Stimulated activated naive CD4-positive, alpha-beta T cell (primary cell): Measurements from ENCODE around the gene ZNRD2.

Experiments used
- DNase-seq, 6 experiments: peaks; one replicate each; lab custom pipeline; 2025; lab: John Stamatoyannopoulos, UW

Gene ZNRD2

DNA sequence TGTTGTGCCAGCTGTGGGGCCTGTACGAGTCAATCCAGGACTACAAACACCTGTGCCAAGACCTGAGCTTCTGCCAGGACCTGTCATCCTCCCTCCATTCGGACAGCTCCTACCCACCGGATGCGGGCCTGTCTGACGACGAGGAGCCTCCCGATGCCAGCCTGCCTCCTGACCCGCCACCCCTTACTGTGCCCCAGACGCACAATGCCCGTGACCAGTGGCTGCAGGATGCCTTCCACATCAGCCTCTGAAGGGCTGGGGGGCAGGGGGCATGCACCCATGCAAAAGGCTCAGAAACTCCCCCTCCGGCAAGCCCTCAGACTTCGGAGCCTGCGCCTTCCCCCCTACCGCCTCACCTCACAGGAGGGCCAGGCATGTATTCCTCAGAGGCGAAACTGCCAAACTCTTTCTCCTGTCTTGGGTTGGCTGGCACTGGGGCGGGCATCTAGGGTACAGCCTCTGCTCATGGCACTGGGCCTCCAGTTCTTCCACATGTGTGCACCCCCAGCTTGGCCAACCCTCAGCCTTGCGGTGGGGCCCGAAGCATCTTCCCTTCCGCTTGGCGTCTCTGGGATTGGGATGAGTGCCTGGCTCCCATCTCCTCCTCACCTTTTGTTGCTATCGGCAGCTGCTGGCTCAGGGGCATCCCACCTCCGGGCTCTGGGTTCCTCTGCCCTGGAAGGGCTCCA lies 3.3 kb downstream of the ZNRD2 start:
- no peak for DNase-seq

DNA sequence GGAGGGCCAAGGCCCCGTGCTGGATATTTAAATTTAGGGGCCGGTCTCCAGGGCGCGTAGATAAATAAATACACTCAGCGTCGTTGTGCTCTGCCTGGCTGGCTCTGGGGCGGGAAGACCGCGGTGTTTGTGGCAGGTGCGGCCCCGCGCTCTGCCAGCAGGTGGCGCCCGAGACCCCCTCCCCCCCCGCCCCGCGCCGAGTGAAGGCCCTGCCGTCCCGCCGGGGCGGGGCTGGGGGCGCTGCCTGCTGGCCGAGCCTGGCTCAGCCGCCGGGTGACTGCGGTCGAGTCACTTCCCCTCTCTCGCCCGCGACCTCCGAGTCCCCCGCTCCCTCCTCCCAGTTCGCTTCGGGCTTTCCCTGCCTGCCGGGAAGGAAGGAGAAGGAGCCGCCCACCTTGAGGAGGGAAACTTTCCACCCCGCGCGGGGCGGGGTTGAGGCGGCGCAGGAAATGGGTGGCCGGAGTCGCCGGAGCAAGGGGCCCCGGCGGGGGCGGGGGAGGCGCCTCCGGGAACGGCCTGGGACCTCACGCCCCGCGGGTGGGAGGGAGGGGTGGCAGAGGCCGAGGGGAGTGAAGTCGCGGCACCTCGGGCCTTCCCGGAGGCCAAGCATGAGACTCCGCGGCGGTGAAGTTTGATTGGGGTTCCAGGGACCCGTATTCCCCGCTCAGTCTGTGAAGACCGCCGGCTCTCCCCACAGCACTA lies 4.0 kb downstream of the ZNRD2 start:
- DNase-seq, result peak; percentile 76 to 93 (median 85)

DNA sequence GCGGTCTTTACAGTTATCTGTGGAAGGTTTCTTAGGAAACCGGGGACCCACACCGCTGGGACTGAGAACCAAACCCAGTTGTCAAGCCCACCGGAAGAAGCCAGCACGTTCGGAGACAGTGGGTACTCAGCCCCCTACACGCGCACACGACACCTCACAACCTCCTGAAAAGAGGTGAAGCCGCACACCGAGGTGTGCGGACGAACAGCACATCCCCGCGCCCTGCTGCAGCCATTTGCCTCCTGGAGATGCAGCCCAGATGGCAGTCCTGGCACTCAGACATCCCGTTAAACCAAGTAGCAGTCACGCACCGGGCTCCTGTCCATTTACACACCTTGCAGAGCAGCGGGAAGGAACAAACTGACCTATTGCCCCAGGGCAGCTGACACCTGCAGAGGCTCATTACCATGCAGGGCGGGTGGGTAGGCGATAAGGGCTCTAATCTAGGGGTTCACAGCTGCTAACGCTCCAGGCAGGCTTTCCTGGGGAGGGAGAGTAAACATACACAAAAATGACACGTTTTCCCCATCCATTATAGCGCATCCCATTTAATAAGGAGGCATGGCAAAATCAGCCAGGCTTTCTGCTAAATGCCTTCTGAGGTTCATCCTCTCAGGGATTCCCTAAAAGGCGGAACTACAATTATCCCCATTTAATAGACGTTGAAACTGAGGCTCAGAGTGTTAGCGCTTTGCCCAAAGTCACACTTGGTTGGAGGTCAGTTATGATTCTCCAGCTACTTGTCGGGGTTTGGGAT lies 4.7 kb downstream of the ZNRD2 start:
- peak in 5 of 6 experiments; percentile 56 to 70 (median 59) for DNase-seq

DNA sequence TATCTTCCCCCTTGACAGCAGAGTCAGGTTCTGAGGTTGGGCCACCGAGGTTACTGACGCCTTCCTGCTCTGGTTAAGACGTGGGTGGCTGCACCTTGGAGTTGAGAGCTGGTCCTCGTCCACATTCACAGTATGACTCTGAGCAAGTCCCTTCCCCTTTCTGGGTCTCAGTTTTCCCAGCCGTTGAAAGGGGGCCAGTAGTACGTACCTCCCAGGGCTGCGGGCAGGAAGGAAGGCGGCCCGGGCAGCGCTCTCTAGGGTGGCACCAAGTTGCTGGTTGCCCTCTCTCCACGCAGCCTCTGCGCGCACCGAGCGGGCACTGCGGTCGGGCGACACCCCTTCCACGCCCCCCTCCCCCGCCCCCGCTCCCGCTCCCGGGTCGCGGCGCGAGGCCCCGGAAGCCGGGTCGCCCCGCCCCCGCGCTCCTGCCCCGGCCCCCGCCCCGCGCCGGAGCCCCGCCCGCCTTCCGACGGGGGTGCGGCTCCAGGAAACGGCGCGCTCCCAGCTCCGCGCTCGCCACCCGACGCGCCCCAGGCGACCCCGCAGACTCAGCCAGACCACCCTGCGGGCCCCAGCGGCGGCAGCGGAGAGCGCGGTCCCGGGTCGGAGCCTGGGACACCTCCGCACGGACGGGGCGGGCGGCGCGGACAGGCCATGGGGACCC lies 5.4 kb downstream of the ZNRD2 start, which contains the start of gene EHBP1L1:
TSS of gene EHBP1L1 (plus strand) at position 486 of the 664 bp plus-strand sequence. CDS start 250 bp downstream, outside the sequence.
- DNase-seq, result peak; percentile 66 to 89 (median 78)

DNA sequence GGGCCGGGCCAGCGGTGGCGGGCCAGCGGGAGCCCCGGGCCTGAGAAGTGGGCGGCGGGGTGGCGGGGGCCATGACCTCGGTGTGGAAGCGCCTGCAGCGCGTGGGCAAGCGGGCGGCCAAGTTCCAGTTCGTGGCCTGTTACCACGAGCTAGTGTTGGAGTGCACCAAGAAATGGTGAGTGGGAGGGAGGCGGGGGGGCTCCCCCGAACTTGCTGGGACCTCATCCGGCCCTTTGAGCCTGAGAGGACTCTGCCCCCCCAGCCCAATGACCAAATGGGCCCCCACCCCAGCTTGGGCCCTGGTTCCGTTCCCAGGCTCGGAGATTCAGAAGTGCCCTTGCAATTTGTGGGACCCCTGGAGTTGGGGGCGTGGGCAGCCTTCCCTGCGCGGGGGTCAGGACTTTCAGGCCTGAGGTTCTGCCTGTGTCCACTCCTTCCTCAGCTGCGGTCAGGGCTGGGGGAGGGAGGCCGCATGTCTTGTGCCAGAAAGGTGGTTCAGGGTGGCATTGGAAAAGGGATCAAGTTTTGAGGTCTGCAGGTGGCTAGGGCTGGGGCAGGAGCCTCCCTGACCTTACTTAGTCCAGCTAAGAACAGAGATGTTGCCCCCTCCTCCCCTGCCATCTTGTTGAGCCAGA lies 6.1 kb downstream of the ZNRD2 start:
- no peak for DNase-seq

DNA sequence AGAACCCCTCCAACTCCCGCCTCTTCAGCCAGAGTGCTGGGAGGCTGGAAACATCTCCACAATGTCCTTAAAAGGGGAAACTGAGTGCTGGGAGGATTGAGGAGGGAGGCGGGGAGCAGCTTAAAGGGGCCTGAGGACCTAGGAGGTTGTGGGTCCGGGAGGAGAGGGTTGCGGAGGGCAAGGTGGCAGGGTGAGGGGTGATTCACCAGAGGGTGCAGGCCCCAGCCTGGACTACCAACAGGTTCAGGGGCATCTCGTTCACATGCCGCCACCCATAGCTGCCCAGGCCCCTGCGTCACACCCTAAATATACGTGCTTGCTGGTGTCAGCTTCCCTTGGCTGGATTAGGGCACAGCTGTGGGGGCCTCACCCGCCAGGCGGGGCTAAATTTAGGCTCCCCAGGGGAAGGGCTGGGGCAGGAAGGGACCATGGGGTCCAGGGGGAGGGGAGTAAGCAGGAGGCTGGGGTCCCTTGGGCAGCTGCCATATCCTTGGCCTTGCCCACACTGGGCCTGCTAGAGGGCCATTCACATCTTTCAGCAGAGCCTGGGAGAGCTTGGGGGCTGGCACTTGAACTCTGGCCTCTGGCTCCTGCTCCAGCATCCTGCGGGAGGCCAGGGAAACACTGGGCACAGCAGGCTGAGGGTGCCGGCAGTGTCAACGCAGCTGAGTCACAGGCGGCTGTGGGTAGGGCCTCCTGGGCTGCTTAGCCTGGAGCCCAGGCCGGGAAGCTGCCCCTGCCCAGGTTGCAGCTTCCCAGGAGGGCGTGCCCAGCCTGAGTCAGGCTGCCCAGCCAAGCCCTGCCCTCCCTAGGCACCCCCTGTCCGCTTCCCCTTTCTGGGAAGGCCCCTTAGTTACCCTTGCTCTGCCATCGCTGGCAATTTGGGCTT lies 6.8 kb downstream of the ZNRD2 start:
- DNase-seq, result peak in 1 of 6 experiments; percentile 26

DNA sequence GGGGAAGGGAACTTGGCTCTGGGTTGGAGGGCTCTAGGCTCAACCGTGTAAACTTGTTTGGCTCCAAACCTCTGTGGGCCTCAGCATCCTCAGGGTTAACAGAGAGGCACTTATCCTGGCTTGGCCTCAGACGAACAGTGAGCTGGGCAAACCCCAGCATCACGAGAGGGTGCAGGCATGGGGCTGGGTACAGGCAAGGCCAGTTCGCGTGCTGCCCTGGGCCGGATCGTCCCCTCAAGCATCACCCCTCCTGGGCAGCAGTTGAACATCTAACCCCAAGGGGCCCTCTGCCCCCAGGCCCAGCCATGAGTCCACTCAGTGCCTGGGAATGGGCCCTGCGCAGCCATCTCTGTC lies 7.5 kb downstream of the ZNRD2 start:
- DNase-seq, result no peak

DNA sequence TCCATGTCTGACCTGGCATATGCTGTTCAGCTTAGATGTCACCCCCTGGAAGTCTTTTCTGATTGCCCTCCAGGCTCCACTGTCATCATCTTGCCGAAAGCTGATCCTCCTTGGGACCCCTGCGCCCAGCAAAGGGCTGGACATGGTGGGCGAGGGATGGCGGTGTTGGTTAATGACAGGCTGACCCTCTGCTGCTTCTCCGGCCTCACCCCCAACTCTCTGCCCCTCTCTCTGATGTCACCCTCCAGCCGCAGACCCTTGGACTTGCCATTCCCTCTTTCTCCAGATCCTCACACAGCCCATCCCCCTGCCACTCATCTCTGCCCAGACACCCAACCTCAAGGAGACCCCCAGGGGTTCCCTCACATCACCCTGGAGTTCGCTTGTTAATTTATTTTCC lies 7.9 kb downstream of the ZNRD2 start:
- no peak for DNase-seq

DNA sequence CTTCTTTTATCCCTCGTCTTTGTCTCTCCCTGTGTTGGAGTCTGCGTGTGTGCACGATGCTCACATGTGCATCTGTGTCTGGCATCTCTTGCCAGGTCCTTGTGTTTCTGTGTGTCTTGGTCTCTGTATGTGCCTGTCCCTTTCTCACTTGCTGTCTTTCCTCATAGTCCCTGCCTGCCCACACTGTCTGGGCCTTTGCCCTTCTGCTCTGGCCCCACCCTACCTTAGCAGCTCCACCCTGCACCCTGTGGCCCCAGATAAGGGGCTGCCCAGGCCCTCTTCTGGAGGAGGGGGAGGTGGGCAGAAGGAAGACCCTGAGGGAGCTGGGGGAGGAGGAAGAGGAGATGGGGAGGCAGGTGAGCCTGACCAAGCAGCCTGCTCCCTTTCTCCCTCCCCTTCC lies 8.4 kb downstream of the ZNRD2 start:
- DNase-seq, result no peak

DNA sequence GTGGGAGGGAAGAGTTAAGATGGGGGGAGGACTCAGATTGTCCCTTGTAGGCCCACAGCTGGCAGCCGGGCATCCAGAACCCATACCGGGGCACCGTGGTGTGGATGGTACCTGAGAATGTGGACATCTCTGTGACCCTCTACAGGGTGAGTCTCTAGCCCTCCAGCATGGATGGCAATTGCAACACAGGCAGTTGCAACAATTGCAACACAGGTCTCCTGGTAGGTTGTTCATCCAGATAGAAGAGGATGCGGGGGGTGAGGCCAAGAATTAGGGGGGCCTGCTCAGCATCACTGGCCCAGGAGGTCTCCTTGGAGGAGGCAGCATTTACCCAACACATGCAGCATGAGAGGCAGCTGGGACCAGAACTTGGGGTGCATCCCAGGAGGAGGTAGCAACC lies 9.0 kb downstream of the ZNRD2 start:
- DNase-seq, result no peak

DNA sequence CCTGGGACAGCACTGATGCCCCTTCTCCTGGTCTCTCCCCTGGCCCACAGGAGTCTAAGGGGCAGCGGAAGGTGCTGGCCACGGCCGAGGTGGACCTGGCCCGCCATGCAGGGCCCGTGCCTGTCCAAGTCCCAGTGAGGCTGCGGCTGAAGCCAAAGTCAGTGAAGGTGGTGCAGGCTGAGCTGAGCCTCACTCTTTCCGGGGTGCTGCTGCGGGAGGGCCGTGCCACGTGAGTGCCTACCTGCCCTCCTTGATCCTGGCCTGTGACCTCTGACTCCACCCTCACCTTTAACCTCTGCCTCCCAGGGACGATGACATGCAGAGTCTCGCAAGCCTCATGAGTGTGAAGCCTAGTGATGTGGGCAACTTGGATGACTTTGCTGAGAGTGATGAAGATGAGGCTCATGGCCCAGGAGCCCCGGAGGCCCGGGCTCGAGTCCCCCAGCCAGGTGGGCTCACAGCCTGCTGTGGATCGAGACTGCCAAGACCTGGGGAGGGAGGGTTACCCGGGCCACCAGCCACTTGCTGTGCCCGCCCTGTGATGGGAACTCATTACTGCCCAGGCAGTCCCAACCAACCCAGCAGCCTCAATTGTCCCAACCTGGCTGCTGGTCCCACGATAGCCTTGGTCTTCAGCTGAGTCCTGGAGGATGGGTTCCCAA lies 9.9 kb downstream of the ZNRD2 start:
- no peak for DNase-seq

DNA sequence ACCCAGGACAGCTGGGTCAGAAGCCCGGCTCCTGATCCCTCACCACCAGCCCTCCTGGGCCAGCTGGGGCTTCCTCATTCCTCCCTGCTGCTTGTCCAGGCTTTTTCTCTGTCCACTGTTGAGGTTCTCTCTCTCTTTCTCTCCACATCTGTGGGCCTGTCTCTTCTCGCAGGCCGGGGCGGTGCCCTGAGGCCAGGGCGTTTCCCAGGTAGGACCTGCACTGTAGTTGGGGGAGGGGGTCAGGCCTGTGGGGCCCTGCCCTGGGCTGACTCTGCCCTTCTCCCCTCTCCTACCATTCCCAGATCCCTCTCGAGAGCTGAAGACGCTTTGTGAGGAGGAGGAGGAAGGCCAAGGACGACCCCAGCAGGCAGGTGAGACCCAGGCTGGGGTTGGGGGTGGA lies 10.5 kb downstream of the ZNRD2 start:
- DNase-seq, result no peak

DNA sequence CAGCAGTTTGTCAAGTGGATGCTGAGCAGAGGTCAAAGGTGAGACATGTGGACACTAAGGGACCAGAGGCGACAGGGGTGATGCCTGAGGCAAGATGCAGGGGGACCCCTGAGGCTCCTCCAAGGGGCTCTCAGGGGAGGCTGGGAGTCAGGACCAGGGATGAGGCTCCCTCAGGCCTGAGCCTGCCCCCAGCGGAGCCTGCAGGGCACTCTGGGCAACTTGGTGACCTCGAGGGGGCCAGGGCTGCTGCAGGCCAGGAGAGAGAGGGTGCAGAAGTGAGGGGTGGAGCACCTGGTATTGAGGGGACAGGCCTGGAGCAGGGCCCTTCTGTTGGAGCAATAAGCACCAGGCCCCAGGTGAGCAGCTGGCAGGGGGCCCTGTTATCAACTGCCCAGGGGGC lies 11.7 kb downstream of the ZNRD2 start:
- DNase-seq, result no peak

DNA sequence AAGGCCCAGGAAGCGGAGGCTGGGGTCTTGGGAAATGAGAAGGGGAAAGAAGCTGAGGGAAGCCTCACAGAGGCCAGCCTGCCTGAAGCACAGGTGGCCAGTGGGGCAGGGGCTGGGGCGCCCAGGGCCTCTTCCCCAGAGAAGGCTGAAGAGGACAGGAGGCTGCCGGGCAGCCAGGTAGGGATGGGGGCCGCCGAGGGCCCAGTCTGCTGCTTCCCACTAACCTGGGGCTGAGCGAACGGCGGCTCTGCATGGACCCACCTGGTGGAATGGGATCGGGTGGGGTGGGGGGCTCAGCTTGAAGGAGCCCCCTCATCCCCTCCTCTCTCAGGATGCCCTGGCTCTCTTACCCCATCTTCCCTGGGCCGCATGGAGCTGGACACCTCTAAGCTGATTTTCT lies 13.3 kb downstream of the ZNRD2 start:
- DNase-seq, result no peak

DNA sequence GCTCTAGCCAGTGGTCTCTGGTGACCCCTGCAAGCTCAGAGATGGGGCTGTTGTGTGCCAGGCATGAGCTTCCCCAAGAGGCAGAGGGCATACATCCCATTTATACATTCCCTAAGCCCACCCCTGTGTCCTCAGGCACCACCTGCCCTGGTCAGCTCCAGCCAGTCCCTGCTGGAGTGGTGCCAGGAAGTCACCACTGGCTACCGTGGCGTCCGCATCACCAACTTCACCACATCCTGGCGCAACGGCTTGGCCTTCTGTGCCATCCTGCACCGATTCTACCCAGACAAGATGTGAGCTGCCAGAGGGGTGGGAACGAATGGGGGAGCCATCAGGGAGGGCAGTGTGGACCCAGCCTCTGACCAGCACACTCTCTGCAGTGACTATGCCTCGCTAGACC lies 13.8 kb downstream of the ZNRD2 start:
- no peak for DNase-seq

DNA sequence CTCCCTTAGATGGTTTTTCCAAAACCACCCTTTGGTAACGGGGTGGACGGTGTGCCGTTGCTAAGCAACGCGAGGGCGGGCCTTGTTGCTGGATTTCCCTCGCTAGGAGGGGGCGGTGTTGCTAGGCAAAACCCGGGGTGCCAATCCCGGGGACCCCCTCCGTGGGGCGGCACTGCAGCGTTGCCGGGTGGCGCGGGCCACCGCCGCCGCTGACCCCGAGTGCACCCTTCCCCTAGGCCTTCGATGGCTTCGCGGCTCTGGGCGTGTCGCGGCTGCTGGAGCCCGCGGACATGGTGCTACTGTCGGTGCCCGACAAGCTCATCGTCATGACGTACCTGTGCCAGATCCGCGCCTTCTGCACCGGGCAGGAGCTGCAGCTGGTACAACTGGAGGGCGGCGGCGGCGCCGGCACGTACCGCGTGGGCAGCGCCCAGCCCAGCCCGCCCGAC lies 14.5 kb downstream of the ZNRD2 start:
- no peak for DNase-seq

DNA sequence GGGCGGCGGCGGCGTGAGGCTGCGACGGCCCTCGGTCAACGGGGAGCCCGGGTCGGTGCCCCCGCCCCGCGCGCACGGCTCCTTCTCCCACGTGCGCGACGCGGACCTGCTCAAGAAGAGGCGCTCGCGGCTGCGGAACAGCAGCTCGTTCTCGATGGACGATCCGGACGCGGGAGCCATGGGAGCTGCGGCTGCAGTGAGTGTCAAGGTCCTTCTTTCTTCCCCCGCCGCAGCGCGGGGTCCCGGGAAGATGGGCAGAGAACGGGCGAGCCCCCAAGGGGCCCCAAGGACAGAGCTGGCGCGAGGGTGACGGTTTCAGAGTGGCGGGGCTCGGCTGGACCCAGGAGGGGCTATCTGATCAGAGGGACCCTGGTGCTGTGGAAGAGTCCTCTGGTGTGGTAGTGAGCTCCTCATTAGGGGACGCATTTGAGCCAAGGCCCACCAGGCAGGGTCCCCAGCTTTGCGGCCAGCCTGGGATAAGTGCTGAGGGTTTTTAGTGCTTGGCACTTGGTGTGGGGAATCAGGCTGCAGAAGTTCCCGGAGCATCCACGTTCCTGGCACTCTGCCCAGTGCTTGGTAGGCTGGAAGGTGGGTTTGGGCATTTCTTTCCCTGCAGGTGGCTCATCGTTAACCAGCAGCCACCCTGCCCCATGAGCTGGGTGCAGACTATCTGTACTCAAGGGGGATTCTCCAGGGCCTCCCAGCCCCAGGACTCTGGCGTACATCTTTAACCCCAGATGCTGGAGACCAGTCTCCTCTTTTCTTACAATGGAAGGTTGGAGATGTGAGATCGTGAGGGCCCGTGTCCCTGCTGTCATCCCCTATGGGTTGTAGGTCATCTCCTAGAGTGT lies 15.3 kb downstream of the ZNRD2 start:
- DNase-seq, result no peak

DNA sequence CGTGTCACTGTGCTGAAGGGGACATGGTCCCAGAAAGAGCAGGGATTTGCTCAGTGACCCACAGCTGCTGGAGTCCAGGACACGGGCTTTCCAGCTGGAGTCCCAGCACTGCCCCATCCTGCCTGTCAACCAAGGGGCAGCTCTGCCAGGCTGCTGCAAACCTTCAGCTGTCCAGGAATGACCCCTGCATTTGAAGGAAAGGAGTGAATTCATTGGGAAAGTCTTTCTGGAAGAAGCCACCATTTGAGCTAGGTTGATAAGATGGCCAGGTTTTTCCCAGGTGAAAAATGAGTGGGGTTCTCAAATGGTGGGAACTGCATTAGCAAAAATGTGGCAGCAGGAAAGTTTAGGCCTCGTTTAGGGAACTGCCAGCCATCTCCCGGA lies 16.0 kb downstream of the ZNRD2 start:
- DNase-seq, result no peak

DNA sequence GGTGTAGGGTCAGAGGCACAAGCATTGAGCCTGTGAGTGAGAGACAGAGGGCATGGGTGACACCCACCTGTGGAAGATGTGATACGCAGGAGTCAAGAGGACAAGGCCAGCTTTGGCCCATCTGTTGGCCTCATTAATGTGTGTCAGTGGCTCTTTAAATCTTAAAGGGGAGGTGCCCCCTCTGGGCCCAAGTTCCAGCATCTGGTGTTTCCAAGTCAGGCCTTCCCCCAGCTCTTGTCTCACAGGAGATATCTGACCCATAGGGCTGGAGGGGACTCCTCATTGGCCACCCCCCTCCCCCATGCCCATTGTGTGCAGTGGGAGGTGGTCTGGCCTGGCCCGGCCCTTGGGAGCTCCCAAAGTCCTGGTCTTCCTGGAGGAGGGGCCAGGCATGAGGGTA lies 16.4 kb downstream of the ZNRD2 start:
- no peak for DNase-seq
